Activated T-helper 1 cell treated with anti-CD3 and anti-CD28 coated beads, Interleukin-12 subunit alpha, Interleukin-12 subunit beta, Interleukin-2, Interleukin-4 antibody, amounts not matched to agents 30 ng/mL and 10 ng/mL and 1 ng/mL, durations not matched to agents 14 hours and 24 hours and 36 hours (primary cell): Measurements from ENCODE around the gene ADAMTSL2. TPM values are rescaled to one million over a fixed set of nuclear protein-coding genes. Genes with fewer than 3 reads are reported as not detected.

Experiments
- DNase-seq: peaks from one replicate; pipeline ENCODE4 v3.0.0; 2021; ENCODE audit warnings: low spot score
- H3K27ac Mint-ChIP-seq: one replicate; pipeline ENCODE4 v1.8.0; 2021; ENCODE audit warnings: mild to moderate bottlenecking, mixed read lengths
- H3K27me3 Mint-ChIP-seq: one replicate; pipeline ENCODE4 v1.8.0; 2022; ENCODE audit warnings: mild to moderate bottlenecking, moderate library complexity, mixed read lengths; ENCODE audit not compliant: insufficient read depth
- H3K36me3 Mint-ChIP-seq: one replicate; pipeline ENCODE4 v1.8.0; 2021; ENCODE audit warnings: low read depth, mixed read lengths
- H3K4me1 Mint-ChIP-seq: one replicate; pipeline ENCODE4 v1.8.0; 2021; ENCODE audit warnings: low read depth, mixed read lengths
- H3K4me3 Mint-ChIP-seq: one replicate; pipeline ENCODE4 v1.8.0; 2021; ENCODE audit warnings: mild to moderate bottlenecking, moderate library complexity, mixed read lengths
- H3K9me3 Mint-ChIP-seq: one replicate; pipeline ENCODE4 v1.8.0; 2021; ENCODE audit warnings: mixed read lengths
- intact Hi-C: fragments of 100-400 bp; cut with micrococcal nuclease; formaldehyde crosslinking; loops from one replicate; pipeline ENCODE4 v1.15.1; 2024
- total RNA-seq: library from RNA; stranded (reverse); gene quantifications from 2 replicates; pipeline ENCODE4 v1.2.3, GENCODE V29; 2022

ADAMTSL2 gene
- total RNA-seq, 1 donor from 2014 or later = not detected

DNA sequence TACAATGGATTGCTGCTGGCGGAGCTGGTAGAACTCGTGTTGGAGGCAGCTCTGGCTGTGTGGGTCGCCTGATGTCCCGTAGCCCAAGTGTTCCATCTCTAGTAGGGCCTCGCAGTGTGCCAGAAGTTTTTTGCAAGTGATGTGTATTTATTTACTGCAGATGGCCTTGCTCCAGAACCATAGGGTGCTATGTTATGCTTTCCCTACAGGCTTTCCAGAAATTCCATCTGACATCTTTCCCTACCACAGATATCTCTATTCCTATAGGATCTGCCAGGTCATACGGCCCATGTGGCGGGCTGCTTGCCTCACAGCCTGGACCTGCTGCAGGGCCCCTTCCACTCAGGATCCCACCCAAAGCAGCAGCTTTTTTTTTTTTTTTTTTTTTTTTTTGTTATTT lies 16.9 kb downstream of the ADAMTSL2 start:
- H3K9me3 Mint-ChIP-seq = no peaks in the 10 kb centered on the region

DNA sequence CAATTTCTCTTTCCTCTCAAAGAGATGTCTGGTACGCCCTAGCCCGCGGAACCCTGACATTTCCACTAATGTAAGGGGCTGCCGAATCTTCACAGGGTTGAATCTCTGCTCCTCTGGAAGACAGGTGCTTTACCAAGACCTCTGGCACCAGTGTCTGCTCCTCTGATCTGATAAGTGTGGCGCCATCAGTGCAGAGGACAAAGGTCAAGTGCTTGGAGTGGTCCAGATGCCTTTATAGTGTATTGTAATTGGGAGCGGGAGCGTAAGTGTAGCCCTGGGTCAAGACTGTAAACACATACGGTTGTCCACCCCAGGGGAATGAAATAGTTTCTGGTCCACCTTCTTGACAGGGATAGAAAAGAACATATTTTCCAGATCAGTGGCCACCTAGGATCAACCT lies 17.7 kb downstream of the ADAMTSL2 start:
- no peak overlapping the region for H3K4me3 Mint-ChIP-seq
- intact Hi-C loops = no loop called here

More for the DNA sequence above, 16.9 kb downstream of the ADAMTSL2 start:
- Mint-ChIP-seq H3K36me3 (no peaks in the 10 kb centered on the region), H3K4me1 (no peaks in the 10 kb centered on the region), H3K4me3 (no peak overlapping the region), H3K27ac (no peak overlapping the region), H3K27me3 (no peaks in the 10 kb centered on the region)
- no peak for DNase-seq
- intact Hi-C loops = no loop called here

DNA sequence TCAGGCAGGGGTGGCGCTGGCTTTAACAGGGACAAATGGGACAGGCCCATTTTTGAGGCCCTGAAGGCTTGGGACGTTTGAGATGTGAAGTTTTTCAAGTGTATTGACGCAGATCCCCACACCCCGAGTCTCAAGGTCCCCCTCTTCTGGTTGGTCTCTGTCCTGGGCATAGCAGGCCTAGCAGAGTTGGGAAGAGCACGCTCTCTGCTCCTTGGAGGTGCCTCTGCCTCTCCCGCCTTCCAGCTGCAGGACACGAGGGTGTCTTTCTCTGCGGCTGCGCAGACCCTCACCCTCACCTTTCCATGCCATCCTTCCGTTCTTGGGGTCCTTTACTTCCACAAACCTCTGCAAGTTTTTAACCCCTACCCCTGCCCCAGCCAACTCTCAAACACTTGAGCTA lies 18.6 kb downstream of the ADAMTSL2 start:
- DNase-seq = no peak
- no peak overlapping the region for H3K4me3 Mint-ChIP-seq
- H3K27ac Mint-ChIP-seq = no peak overlapping the region
- no peaks in the 10 kb centered on the region for H3K9me3 Mint-ChIP-seq
- no peaks in the 10 kb centered on the region for H3K27me3 Mint-ChIP-seq
- H3K36me3 Mint-ChIP-seq = no peaks in the 10 kb centered on the region
- no peaks in the 10 kb centered on the region for H3K4me1 Mint-ChIP-seq
- intact Hi-C loops = no loop called here

More for the DNA sequence above, 17.7 kb downstream of the ADAMTSL2 start:
- no peaks in the 10 kb centered on the region for H3K9me3 Mint-ChIP-seq
- no peaks in the 10 kb centered on the region for H3K27me3 Mint-ChIP-seq
- no peak for DNase-seq
- no peaks in the 10 kb centered on the region for H3K4me1 Mint-ChIP-seq
- H3K36me3 Mint-ChIP-seq = no peaks in the 10 kb centered on the region
- H3K27ac Mint-ChIP-seq = no peak overlapping the region

DNA sequence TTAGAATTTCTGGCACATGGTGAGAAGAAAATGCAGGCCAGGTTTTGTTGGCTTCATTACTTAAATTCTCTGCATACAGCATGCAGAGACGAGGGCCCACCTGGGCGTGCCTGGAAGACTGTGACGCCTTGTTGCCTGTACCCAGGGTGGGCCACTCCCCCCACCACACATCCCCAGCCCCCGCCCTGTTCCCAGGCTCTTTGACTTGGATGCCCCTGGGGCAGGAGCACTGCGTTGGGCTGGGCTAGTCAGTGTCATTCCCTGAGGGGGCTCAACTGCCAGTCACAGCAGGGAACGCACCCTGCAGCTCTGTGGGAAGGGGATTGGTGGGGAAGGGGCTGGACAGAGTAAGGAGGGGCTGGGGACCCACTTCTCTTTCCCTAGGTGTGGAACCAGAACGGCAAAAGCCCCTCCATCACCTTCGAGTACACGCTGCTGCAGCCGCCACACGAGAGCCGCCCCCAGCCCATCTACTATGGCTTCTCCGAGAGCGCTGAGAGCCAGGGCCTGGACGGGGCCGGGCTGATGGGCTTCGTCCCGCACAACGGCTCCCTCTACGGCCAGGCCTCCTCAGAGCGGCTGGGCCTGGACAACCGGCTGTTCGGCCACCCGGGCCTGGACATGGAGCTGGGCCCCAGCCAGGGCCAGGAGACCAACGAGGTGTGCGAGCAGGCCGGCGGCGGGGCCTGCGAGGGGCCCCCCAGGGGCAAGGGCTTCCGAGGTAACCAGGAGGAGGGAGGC lies 19.6 kb downstream of the ADAMTSL2 start:
- DNase-seq = no peak
- intact Hi-C loops = no loop called here
- no peak overlapping the region for H3K27ac Mint-ChIP-seq
- no peaks in the 10 kb centered on the region for H3K27me3 Mint-ChIP-seq
- no peaks in the 10 kb centered on the region for H3K9me3 Mint-ChIP-seq
- H3K4me3 Mint-ChIP-seq = no peak overlapping the region
- no peaks in the 10 kb centered on the region for H3K36me3 Mint-ChIP-seq
- H3K4me1 Mint-ChIP-seq = peaks cover 4% of the 10 kb centered on the region

DNA sequence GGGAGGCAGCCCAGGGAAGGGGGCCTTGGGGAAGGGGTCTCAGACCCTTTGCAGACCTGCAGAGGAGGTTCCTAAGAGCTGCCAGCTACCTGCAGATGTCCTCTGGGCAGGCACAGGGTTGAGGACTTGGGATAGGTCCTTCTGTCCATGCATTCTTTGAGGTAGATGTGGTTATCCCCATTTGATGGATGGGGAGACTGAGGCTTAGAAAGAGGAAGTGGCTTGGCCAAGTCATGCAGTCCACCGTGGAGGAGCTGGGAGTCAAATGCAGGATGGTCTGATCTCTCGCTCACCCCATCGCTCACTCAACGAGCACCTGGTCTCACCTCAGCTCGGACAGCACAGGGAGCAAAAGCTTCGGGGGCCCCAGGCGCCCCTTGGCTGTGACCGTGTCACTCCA lies 20.2 kb downstream of the ADAMTSL2 start:
- peaks cover 4% of the 10 kb centered on the region for H3K4me1 Mint-ChIP-seq
- no peak overlapping the region for H3K27ac Mint-ChIP-seq
- no peaks in the 10 kb centered on the region for H3K9me3 Mint-ChIP-seq
- no peak for DNase-seq
- no peaks in the 10 kb centered on the region for H3K36me3 Mint-ChIP-seq
- no peak overlapping the region for H3K4me3 Mint-ChIP-seq
- intact Hi-C loops = no loop called here
- H3K27me3 Mint-ChIP-seq = no peaks in the 10 kb centered on the region

DNA sequence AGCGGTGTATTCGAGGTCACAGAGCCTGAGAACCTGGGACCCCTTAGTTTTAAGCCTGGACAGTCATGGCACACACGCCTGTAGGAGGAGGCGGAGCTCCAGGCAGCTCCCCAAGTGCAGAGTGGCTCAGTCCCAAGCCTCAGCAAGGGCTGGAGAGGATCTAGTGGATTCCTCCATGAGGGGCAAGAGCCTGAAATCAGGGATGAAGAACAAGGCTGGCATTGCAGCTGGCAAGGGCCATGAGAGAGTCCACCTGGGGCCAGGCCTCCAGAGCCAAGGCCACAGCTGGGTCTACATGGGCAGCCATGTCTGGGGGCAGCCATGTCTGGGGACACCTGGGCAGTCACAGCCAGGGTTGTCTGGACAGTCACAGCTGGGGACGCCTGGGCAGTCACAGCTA lies 21.9 kb downstream of the ADAMTSL2 start:
- Mint-ChIP-seq H3K4me3 (no peak overlapping the region), H3K27ac (no peak overlapping the region), H3K4me1 (peaks cover 4% of the 10 kb centered on the region), H3K27me3 (no peaks in the 10 kb centered on the region), H3K36me3 (no peaks in the 10 kb centered on the region), H3K9me3 (no peaks in the 10 kb centered on the region)
- intact Hi-C loops = no loop called here
- no peak for DNase-seq

DNA sequence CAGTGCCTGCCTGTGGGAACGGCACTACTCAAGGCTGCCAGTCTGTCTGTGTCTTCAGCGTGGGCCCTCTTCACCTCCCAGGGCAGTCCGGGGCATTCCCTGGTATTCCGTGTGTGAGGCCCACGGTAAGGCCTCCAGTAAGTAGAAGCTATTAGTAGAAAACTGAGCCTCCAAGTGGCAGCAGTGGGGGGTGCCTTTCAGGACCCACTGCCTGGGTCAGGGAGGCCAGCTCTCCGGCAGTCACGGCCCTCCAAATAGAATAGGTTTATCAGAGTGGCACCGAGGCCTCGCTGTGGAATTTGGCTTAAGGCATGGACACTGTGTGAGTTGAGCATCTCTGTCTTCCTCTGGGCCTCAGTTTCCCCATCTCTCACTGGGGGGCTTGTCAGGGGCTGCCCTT lies 23.1 kb downstream of the ADAMTSL2 start:
- H3K9me3 Mint-ChIP-seq = no peaks in the 10 kb centered on the region
- DNase-seq = no peak
- H3K27ac Mint-ChIP-seq = no peak overlapping the region
- no peaks in the 10 kb centered on the region for H3K36me3 Mint-ChIP-seq
- no peak overlapping the region for H3K4me3 Mint-ChIP-seq
- H3K27me3 Mint-ChIP-seq = no peaks in the 10 kb centered on the region
- intact Hi-C loops = no loop called here
- peaks cover 4% of the 10 kb centered on the region for H3K4me1 Mint-ChIP-seq

DNA sequence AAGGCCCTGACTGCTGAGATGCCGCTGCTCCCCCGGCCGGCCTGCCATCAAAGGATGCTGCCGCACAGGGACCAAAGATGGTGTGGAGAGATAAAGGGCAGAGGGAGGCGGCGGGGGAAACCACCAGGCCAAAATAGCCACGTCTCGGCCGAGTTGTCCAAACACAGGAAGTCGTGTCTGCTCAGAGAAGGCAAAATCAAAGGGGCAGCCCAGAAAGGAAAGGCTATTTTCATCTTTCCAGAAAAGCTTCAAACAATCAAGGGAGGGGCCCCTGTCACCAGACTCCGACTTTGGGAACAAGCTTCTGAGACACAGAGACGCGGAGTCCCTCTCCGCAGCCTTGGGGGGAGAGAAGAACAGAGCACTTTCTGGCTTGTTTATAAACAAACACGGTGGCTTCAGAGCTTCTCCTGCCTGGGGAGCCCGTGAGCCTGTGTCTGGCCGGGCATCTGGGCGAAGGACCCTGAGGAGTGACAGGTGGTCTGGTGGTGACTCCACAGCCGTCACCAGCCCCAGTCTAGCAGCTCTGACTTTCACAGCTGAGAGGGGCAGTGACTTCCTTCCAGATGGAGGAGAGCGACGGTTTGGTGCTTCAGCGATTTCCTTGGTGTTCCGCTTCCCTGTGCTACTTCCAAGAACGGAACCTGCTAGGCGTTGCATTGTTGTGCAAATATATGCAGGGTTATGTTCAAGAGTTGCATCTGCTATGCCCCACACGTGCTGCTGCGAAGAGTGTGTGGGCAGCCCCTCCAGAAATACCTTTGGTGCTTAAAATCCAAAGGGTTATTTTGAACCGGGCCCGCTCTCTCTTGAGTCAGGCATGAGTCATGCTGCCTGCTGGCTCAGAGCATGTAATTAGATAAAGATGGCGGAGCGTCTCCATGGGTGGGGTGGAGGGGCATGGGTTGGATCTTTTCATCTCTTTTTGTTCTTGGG lies 24.0 kb downstream of the ADAMTSL2 start:
- no peaks in the 10 kb centered on the region for H3K27me3 Mint-ChIP-seq

DNA sequence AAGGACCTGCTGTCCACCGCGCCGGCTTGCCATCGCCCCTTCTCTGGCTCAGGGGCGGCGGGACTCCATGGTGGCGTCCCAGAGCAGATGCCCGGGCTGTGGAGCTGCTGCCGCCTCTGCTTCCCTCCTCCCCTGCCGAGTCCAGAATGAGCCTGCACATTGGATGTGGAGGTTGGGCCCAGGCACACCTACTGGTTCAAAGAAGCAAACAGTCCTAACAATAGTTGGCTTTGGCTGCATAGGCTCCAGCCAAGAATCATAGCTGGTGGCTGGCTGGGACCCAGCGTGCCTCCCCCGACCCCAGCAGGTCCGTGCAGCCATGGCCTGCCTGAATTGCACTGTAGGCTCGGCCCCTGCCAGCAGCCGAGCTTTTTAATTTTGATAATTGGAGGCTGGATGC lies 25.8 kb downstream of the ADAMTSL2 start:
- no peaks in the 10 kb centered on the region for H3K36me3 Mint-ChIP-seq
- no peak overlapping the region for H3K27ac Mint-ChIP-seq
- DNase-seq = no peak
- no peaks in the 10 kb centered on the region for H3K27me3 Mint-ChIP-seq
- H3K9me3 Mint-ChIP-seq = no peaks in the 10 kb centered on the region
- peaks cover 4% of the 10 kb centered on the region for H3K4me1 Mint-ChIP-seq
- no peak overlapping the region for H3K4me3 Mint-ChIP-seq
- intact Hi-C loops = no loop called here

More for the DNA sequence above, 24.0 kb downstream of the ADAMTSL2 start:
- Mint-ChIP-seq H3K36me3 (no peaks in the 10 kb centered on the region), H3K4me3 (no peak overlapping the region), H3K27ac (no peak overlapping the region), H3K9me3 (no peaks in the 10 kb centered on the region), H3K4me1 (peaks cover 4% of the 10 kb centered on the region)
- no peak for DNase-seq
- intact Hi-C loops = no loop called here

DNA sequence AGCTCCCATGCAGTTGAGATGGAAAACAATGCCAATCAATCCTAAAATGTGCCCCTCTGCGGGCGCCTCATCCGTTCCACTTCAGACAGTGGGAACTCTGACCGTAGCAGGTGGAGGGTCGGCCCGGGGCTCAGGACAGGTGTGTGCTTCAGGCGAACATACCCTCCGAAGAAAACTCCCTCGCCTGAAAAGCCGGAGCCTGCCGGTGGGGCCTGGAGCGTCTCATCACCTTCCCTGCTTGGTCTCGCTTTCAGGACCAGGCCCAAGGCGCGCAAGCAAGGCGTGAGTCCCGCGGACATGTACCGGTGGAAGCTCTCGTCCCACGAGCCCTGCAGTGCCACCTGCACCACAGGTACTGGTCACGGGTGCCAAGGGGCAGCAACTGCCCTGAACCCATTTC lies 26.4 kb downstream of the ADAMTSL2 start:
- no peaks in the 10 kb centered on the region for H3K27me3 Mint-ChIP-seq
- H3K9me3 Mint-ChIP-seq = no peaks in the 10 kb centered on the region
- intact Hi-C loops = no loop called here
- DNase-seq = no peak
- H3K36me3 Mint-ChIP-seq = no peaks in the 10 kb centered on the region
- H3K4me3 Mint-ChIP-seq = no peak overlapping the region
- peaks cover 4% of the 10 kb centered on the region for H3K4me1 Mint-ChIP-seq
- no peak overlapping the region for H3K27ac Mint-ChIP-seq

DNA sequence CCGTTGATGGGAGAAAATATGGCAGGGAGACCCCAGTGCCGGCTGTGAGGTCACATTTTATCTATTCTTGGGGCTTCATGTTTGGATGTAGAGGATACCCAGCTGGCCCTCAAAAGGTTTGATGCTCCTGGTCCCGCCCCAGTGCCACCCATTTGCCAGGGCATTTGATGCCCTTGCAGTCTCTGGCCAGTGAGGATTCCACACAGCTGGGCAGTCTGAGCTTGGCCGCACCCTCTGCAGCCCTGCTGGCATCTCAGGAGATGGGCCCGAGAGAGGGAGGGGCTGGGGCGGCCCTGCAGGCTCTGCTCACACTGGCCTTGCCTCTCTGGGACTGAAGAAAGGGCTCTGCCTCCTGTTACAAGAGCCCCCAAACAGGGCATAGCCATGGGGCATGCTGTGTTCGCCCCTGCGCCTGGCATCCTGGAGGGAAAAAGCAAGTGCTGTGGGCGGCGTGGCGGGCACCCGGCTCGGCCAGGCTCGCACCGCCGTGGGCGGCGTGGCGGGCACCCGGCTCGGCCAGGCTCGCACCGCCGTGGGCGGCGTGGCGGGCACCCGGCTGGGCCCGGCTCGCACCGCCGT lies 27.6 kb downstream of the ADAMTSL2 start:
- DNase-seq = no peak
- H3K4me3 Mint-ChIP-seq = no peak overlapping the region
- H3K27me3 Mint-ChIP-seq = no peaks in the 10 kb centered on the region
- no peaks in the 10 kb centered on the region for H3K9me3 Mint-ChIP-seq
- intact Hi-C loops = no loop called here
- H3K27ac Mint-ChIP-seq = no peak overlapping the region
- H3K36me3 Mint-ChIP-seq = no peaks in the 10 kb centered on the region
- H3K4me1 Mint-ChIP-seq = peaks cover 4% of the 10 kb centered on the region

DNA sequence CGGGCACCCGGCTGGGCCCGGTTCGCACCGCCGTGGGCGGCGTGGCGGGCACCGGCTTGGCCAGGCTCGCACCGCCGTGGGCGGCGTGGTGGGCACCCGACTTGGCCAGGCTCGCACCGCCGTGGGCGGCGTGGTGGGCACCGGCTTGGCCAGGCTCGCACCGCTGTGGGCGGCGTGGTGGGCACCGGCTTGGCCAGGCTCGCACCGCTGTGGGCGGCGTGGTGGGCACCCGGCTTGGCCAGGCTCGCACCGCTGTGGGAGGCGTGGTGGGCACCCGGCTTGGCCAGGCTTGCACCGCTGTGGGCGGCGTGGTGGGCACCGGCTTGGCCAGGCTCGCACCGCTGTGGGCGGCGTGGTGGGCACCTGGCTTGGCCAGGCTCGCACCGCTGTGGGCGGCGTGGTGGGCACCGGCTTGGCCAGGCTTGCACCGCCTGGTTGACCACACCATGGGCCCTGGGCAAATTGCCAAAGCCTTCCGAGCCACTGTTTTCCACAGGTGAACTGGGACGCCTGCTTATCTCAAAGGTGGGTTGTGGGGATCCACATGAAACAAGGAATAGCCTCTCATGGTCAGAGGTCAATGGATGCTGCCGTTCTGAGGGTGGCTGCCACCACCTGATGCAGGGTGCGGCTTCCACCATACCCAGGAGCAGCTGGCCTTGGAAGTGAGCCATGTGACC lies 28.2 kb downstream of the ADAMTSL2 start:
- Mint-ChIP-seq H3K4me1 (peaks cover 4% of the 10 kb centered on the region), H3K27ac (no peak overlapping the region), H3K36me3 (no peaks in the 10 kb centered on the region), H3K27me3 (no peaks in the 10 kb centered on the region), H3K4me3 (no peak overlapping the region), H3K9me3 (no peaks in the 10 kb centered on the region)
- intact Hi-C loops = no loop called here
- no peak for DNase-seq
